Tibial nerve (tissue), 4 donors: ENCODE data around the gene JAKMIP1. TPM values are rescaled to one million over a fixed set of nuclear protein-coding genes. Genes with fewer than 3 reads are reported as not detected.

ENCODE experiments used
- DNase-seq, 2 donors: peaks; one replicate each; pipeline ENCODE4 v3.0.0-alpha.2; 2019; ENCODE audit warnings: low spot score in 2 of 2
- H3K27ac ChIP-seq, 4 donors: fragments of 200-600 bp; sonication (generic) in 3 of 4; one replicate each; pipeline ENCODE4 v1.5.1; 2017 to 2019; ENCODE audit warnings: mild to moderate bottlenecking in 1 of 4
- H3K27me3 ChIP-seq, 2 donors: fragments of 200-600 bp; sonication (generic) in 1 of 2; one replicate each; pipeline versions ENCODE4 v1.5.1 to v1.6.0; 2017 to 2019
- H3K36me3 ChIP-seq, 3 donors: fragments of 200-600 bp; sonication (generic); one replicate each; pipeline ENCODE4 v1.5.1; 2018 to 2019
- H3K4me1 ChIP-seq, 4 donors: fragments of 200-600 bp; sonication (generic) in 3 of 4; one replicate each; pipeline ENCODE4 v1.5.1; 2017 to 2019
- H3K4me3 ChIP-seq, 4 donors: fragments of 200-600 bp; sonication (generic) in 3 of 4; one replicate each; pipeline ENCODE4 v1.5.1; 2017 to 2019; ENCODE audit warnings: mild to moderate bottlenecking in 1 of 4, moderate library complexity in 1 of 4
- H3K9me3 ChIP-seq, 4 donors: fragments of 200-600 bp; sonication (generic) in 3 of 4; one replicate each; pipeline ENCODE4 v1.5.1; 2017 to 2019
- CTCF ChIP-seq, 5 experiments: fragments of 200-600 bp in 3 of 5; fragments of 450-650 bp in 2 of 5; sonication (generic) in 3 of 5; IDR thresholded peaks; one replicate each; pipeline ENCODE4 v1.5.1; 2016 to 2019; ENCODE audit warnings: antibody characterized with exemption in 5 of 5, mild to moderate bottlenecking in 3 of 5, moderate library complexity in 2 of 5
- EP300 ChIP-seq, 2 donors: sonication (generic); formaldehyde crosslinking; IDR thresholded peaks; one replicate each; pipeline ENCODE4 v1.6.1; 2017; ENCODE audit warnings: antibody characterized with exemption in 2 of 2, mild to moderate bottlenecking in 1 of 2
- POLR2A ChIP-seq, 2 donors: fragments of 450-650 bp; IDR thresholded peaks; one replicate each; pipeline ENCODE4 v1.6.1; 2017; ENCODE audit warnings: antibody characterized with exemption in 2 of 2, mild to moderate bottlenecking in 2 of 2, moderate library complexity in 2 of 2
- WGBS, 2 donors: methylation state at CpG; one replicate each; pipeline ENCODE4 v1.1.5; 2018; 5-methylcytosine and 5-hydroxymethylcytosine counted together
- total RNA-seq, 4 donors: library from RNA; depleted of rRNA; stranded (reverse); fragments of >200 nt; gene quantifications; one replicate each; pipeline ENCODE4 v1.1.0, GENCODE V29; 2016

JAKMIP1 gene
- total RNA-seq, 4 donors from 2014 or later, result 0.30 to 2.5 (median 1.2) TPM

- DNase-seq, result no peak
Observed at GRCh38 chr4:6229671-6230501, 29.5 kb upstream of the JAKMIP1 start.

GRCh38 chr4:6229095-6229494 is 28.7 kb upstream of the JAKMIP1 start:
- no peaks in the 10 kb centered on the region for H3K9me3 ChIP-seq
- no peaks in the 10 kb centered on the region for H3K36me3 ChIP-seq
- whole genome bisulfite sequencing, 2 donors, result 18 to 25% methylated on average over 7 of the region's 7 CpGs
- H3K27me3 ChIP-seq, result no peaks in the 10 kb centered on the region
- H3K4me3 ChIP-seq, result no peak overlapping the region
- no peak for DNase-seq
- H3K27ac ChIP-seq, result no peak overlapping the region
- TF ChIP-seq POLR2A (IDR thresholded peaks at IDR 0.05) (no peak), CTCF (IDR thresholded peaks at IDR 0.05) (no peak)
- no peaks in the 10 kb centered on the region for H3K4me1 ChIP-seq

More at GRCh38 chr4:6229671-6230501, 29.5 kb upstream of the JAKMIP1 start:
- H3K36me3 ChIP-seq, result no peaks in the 10 kb centered on the region
- H3K27ac ChIP-seq, result no peak overlapping the region
- no peak overlapping the region for H3K4me3 ChIP-seq
- no peak for TF ChIP-seq CTCF (IDR thresholded peaks at IDR 0.05)
- no peak for TF ChIP-seq EP300 (IDR thresholded peaks at IDR 0.05)
- TF ChIP-seq POLR2A (IDR thresholded peaks at IDR 0.05), result no peak
- no peaks in the 10 kb centered on the region for H3K27me3 ChIP-seq
- no peaks in the 10 kb centered on the region for H3K9me3 ChIP-seq
- H3K4me1 ChIP-seq, result no peaks in the 10 kb centered on the region
- 77% methylated on average over 16 to 18 of the region's 18 CpGs for WGBS, 2 donors

GRCh38 chr4:6228158-6229067 is 28.1 kb upstream of the JAKMIP1 start:
- no peaks in the 10 kb centered on the region for H3K9me3 ChIP-seq
- 65 to 78% methylated on average over 13 to 16 of the region's 16 CpGs for WGBS, 2 donors
- H3K27ac ChIP-seq, result no peak overlapping the region
- TF ChIP-seq CTCF (IDR thresholded peaks at IDR 0.05) (no peak), EP300 (IDR thresholded peaks at IDR 0.05) (no peak), POLR2A (IDR thresholded peaks at IDR 0.05) (no peak)
- no peak overlapping the region for H3K4me3 ChIP-seq
- H3K36me3 ChIP-seq, result no peaks in the 10 kb centered on the region
- DNase-seq, result no peak
- peaks cover 0 to 2% of the 10 kb centered on the region in 2 donors for H3K27me3 ChIP-seq
- no peaks in the 10 kb centered on the region for H3K4me1 ChIP-seq

GRCh38 chr4:6227412-6228157 is 27.2 kb upstream of the JAKMIP1 start:
- Histone ChIP-seq H3K36me3 (no peaks in the 10 kb centered on the region), H3K27ac (no peak overlapping the region), H3K27me3 (peaks cover 0 to 10% of the 10 kb centered on the region in 2 donors), H3K9me3 (peaks cover 0 to 6% (median under 1%) of the 10 kb centered on the region in 4 donors), H3K4me3 (no peak overlapping the region), H3K4me1 (no peaks in the 10 kb centered on the region)
- no peak for TF ChIP-seq POLR2A (IDR thresholded peaks at IDR 0.05)
- TF ChIP-seq CTCF (IDR thresholded peaks at IDR 0.05), result no peak
- TF ChIP-seq EP300 (IDR thresholded peaks at IDR 0.05), result no peak
- 73 to 76% methylated on average over 12 of the region's 12 CpGs for WGBS, 2 donors
- DNase-seq, result no peak
